Heart right ventricle (tissue), 16 donors: ENCODE measurements around the gene PCGF6. TPM values are rescaled to one million over a fixed set of nuclear protein-coding genes. Genes with fewer than 3 reads are reported as not detected.

Source experiments
- ATAC-seq, 8 donors: fragments of 200-7000 bp; cut with Tn5 transposase; one replicate each; pipeline ENCODE4 v1.9.1; 2020; ENCODE audit warnings: mild to moderate bottlenecking in 8 of 8, moderate library complexity in 8 of 8, moderate number of reproducible peaks in 1 of 8
- DNase-seq, 2 donors: peaks; one replicate each; pipeline ENCODE4 v3.0.0-alpha.2; 2020
- H3K27ac ChIP-seq, 10 donors: fragments of 200-600 bp; sonication (generic) in 2 of 10; one replicate each; pipeline versions ENCODE4 v1.5.0 to v1.8.0; 2020 to 2022; ENCODE audit warnings: mild to moderate bottlenecking in 3 of 10
- H3K27me3 ChIP-seq, 7 donors: fragments of 200-600 bp; one replicate each; pipeline ENCODE4 v1.8.0; 2021 to 2022; ENCODE audit warnings: mild to moderate bottlenecking in 2 of 7
- H3K36me3 ChIP-seq, 9 donors: fragments of 200-600 bp; sonication (generic) in 1 of 9; one replicate each; pipeline versions ENCODE4 v1.5.0 to v1.8.0; 2020 to 2022; ENCODE audit warnings: mild to moderate bottlenecking in 2 of 9
- H3K4me1 ChIP-seq, 9 donors: fragments of 200-600 bp; sonication (generic) in 1 of 9; one replicate each; pipeline versions ENCODE4 v1.5.0 to v1.8.0; 2020 to 2022; ENCODE audit warnings: mild to moderate bottlenecking in 4 of 9
- H3K4me3 ChIP-seq, 10 donors: fragments of 200-600 bp; sonication (generic) in 2 of 10; one replicate each; pipeline versions ENCODE4 v1.5.0 to v1.8.0; 2020 to 2022; ENCODE audit warnings: mild to moderate bottlenecking in 7 of 10, moderate library complexity in 2 of 10
- H3K9me3 ChIP-seq, 11 donors: fragments of 200-600 bp in 10 of 11; sonication (generic) in 2 of 11; one replicate each; pipeline versions ENCODE4 v1.5.0 to v1.8.0; 2013 to 2022; ENCODE audit warnings: mild to moderate bottlenecking in 2 of 11, control low read depth in 1 of 11, moderate library complexity in 1 of 11
- CTCF ChIP-seq, 9 donors: fragments of 200-600 bp; sonication (generic) in 2 of 9; IDR thresholded peaks; one replicate each; pipeline versions ENCODE4 v1.5.0 to v1.8.0; 2021 to 2022; ENCODE audit warnings: antibody characterized with exemption in 9 of 9, mild to moderate bottlenecking in 5 of 9, moderate library complexity in 1 of 9
- WGBS, 2 donors: extraction: QIAGEN DNeasy Blood & Tissue Kit; methylation state at CpG; one replicate each; pipeline ENCODE4 v1.1.7; 2013; ENCODE audit warnings: inconsistent platforms in 1 of 2; 5-methylcytosine and 5-hydroxymethylcytosine counted together
- intact Hi-C, 10 donors: fragments of 100-400 bp; cut with DNase I; formaldehyde crosslinking; loops; one replicate each; pipeline versions ENCODE4 v1.11.1 to v1.14.2; 2022
- long read RNA-seq, 3 donors: library from polyadenylated mRNA; unstranded; transcript quantifications; one replicate each; pipeline ENCODE4 v2.0.0, GENCODE V29; 2020 to 2021
- polyA plus RNA-seq, 2 donors: library from polyadenylated mRNA; stranded (reverse); fragments of 200-250 nt; gene quantifications; one replicate each; pipeline ENCODE4 v1.2.3, GENCODE V29; 2013
- total RNA-seq, 10 donors: library from RNA; stranded (reverse); fragmentation: NEBNext Ultra II Directional in 3 of 10; extraction: Animal tissue kit (Norgen Biotek cat#: 25700) in 3 of 10; gene quantifications; one replicate each; pipeline versions ENCODE4 v1.2.1 to v1.2.4, GENCODE V29; 2021 to 2023
- donor health status: Arrhythmogenic right ventricular cardiomyopathy.
- donor health status: ischemic (EF 13 %, LVEDD 7.1; RV severe dilation, severe dysfunction).
- donor health status: healthy with polysubstance abuse.
- donor health status: DM: no; HTN: yes; CAD: no.
- donor health status: DM: no; HTN: no; CAD: no.
- donor health status: ischemic (EF 25% LVEDD 6.9; RV normal size, moderate dysfunction).
- donor health status: ischemic (EF 25% LVEDD 5.7; RV mildly dilated, moderate dysfunction).
- donor health status: healthy.
- donor health status: DM: yes; HTN: yes; CAD: no.
- donor health status: Ischemic cardiomyopathy.
- donor health status: ischemic (EF 35%, LVEDD 5.7; RV mildly dilated, moderate dysfunction).
- donor health status: nonischemic (EF 11% LVEDD 7.7; RV severe dilation, severe dysfunction).
- donor health status: DM: yes; HTN: yes; CAD: no.
- donor health status: PGD.
- donor health status: ischemic (EF 29% LVEDD 5.4; RV normal size, mild dysfunction).
- donor health status: nonischemic (EF 23%, LVEDD 6.1; RV moderate dilation, normal function).

PCGF6 gene
- total RNA-seq (1 to 10 TPM; 5.5 to 8.0 (median 6.5) TPM), polyA plus RNA-seq (1 to 10 TPM; 6.1 to 7.4 TPM)
- long read RNA-seq, donor 1, transcript PCGF6-202 (10 exons, 2,230 nt) = major isoform, 16 of 19 reads
- long read RNA-seq, donor 1, partial matches to known transcripts = 1 of 19 reads
- long read RNA-seq, donor 1, other reads (novel, unspliced or antisense) = 2 of 19 reads
- long read RNA-seq, donor 2, transcript PCGF6-202 (10 exons, 2,230 nt) = major isoform, 21 of 24 reads
- long read RNA-seq, donor 2, partial matches to known transcripts = 0 of 24 reads
- long read RNA-seq, donor 2, other reads (novel, unspliced or antisense) = 3 of 24 reads
- long read RNA-seq, donor 3, transcript PCGF6-202 (10 exons, 2,230 nt) = major isoform, 44 of 50 reads
- long read RNA-seq, donor 3, partial matches to known transcripts = 0 of 50 reads
- long read RNA-seq, donor 3, other reads (novel, unspliced or antisense) = 6 of 50 reads

- DNase-seq = peak; percentile 82 to 88
- Histone ChIP-seq H3K27me3 (no peaks in the 10 kb centered on the region), H3K4me1 (peaks cover 0 to 21% (median 11%) of the 10 kb centered on the region in 9 donors), H3K36me3 (peaks cover 0 to 34% (median 17%) of the 10 kb centered on the region in 9 donors), H3K9me3 (no peaks in the 10 kb centered on the region), H3K27ac (peak within 1 kb of the TSS in 9 of 10 donors; percentile 68 to 90 (median 83)), H3K4me3 (peak within 1 kb of the TSS; percentile 60 to 99 (median 80))
- intact Hi-C loops = no loop called here
- WGBS, 2 donors = 0% methylated on average over 76 to 82 of the region's 82 CpGs
- peak; percentile 95 to 99 (median 97) for ATAC-seq
- peak in 3 of 9 donors; percentile 30 to 35 (median 32) for TF ChIP-seq CTCF (IDR thresholded peaks at IDR 0.05)
These were observed at the start of gene PCGF6 for GRCh38 chr10:103350517-103351260. Gene PCGF6, minus strand, starts transcription at chr10:103351140. Its CDS starts 74 bp downstream, at chr10:103351066.

- intact Hi-C loops = no loop called here
- ATAC-seq (no peak), DNase-seq (no peak)
- Histone ChIP-seq H3K27ac (peak overlapping the region in 7 of 10 donors; percentile 70 to 96 (median 93)), H3K4me3 (peak overlapping the region; percentile 80 to 98 (median 86)), H3K4me1 (peaks cover 3 to 50% (median 44%) of the 10 kb centered on the region in 9 donors), H3K9me3 (no peaks in the 10 kb centered on the region), H3K27me3 (no peaks in the 10 kb centered on the region), H3K36me3 (peaks cover 0 to 63% (median 27%) of the 10 kb centered on the region in 9 donors)
- 64 to 65% methylated on average over 19 of the region's 19 CpGs for WGBS, 2 donors
- no peak for TF ChIP-seq CTCF (IDR thresholded peaks at IDR 0.05)
These were observed 46.4 kb upstream of the PCGF6 start for GRCh38 chr10:103397191-103397825.

- ATAC-seq (no peak), DNase-seq (no peak)
- no peaks in the 10 kb centered on the region for H3K27me3 ChIP-seq
- H3K4me1 ChIP-seq = peaks cover 3 to 53% (median 44%) of the 10 kb centered on the region in 9 donors
- peak overlapping the region; percentile 80 to 98 (median 86) for H3K4me3 ChIP-seq
- no peaks in the 10 kb centered on the region for H3K9me3 ChIP-seq
- no peak for TF ChIP-seq CTCF (IDR thresholded peaks at IDR 0.05)
- WGBS, 2 donors = 0 to 1% methylated on average over 8 of the region's 8 CpGs
- peak overlapping the region in 9 of 10 donors; percentile 57 to 96 (median 92) for H3K27ac ChIP-seq
- peaks cover 0 to 63% (median 24%) of the 10 kb centered on the region in 9 donors for H3K36me3 ChIP-seq
- intact Hi-C loops = no loop called here
These were observed 45.8 kb upstream of the PCGF6 start for GRCh38 chr10:103396789-103397087.
